ENCODE data around the gene ESF1.

- TF ChIP-seq POLR2A (IDR thresholded peaks at IDR 0.05; ENCODE audit: low read depth, low read length) (no peak), POU2F2 (IDR thresholded peaks at IDR 0.05; ENCODE audit: low read depth, low read length) (no peak), POLR2AphosphoS5 (IDR thresholded peaks at IDR 0.05; ENCODE audit: low read depth, low read length) (no peak), TAF1 (IDR thresholded peaks at IDR 0.05; ENCODE audit: low read depth, low read length) (no peak), SPI1 (IDR thresholded peaks at IDR 0.05; ENCODE audit: low read depth, low read length) (no peak), PAX5 (IDR thresholded peaks at IDR 0.05; ENCODE audit: insufficient read depth, low read length, severe bottlenecking) (no peak)
Observed at GRCh38 chr20:13715171-13715570, 69.5 kb downstream of the ESF1 start.
